H1 (cell line): Measurements from ENCODE around the gene RIMS1. TPM values are rescaled to one million over a fixed set of nuclear protein-coding genes. Genes with fewer than 3 reads are reported as not detected.

Experiments used
- CBX5 ChIP-seq: fragments of 300-800, 300-1000 bp; sonication (generic); IDR thresholded peaks from 2 replicates; pipeline ENCODE4 v1.7.1; 2016; ENCODE audit warnings: antibody characterized with exemption, low read length, low read depth
- CHD7 ChIP-seq: fragments of 300-600 bp; sonication (generic); IDR thresholded peaks from 2 replicates; pipeline ENCODE4 v1.7.1; 2012; ENCODE audit warnings: low read length, moderate library complexity, mild to moderate bottlenecking, inconsistent platforms; ENCODE audit not compliant: insufficient replicate concordance
- KDM5A ChIP-seq: fragments of 200-600 bp; IDR thresholded peaks from 2 replicates; pipeline ENCODE4 v1.7.1; 2012; ENCODE audit warnings: mild to moderate bottlenecking, low read length, inconsistent platforms, mixed read lengths
- RXRA ChIP-seq: IDR thresholded peaks from 2 replicates; pipeline ENCODE4 v1.6.1; 2011; ENCODE audit warnings: low read depth, mild to moderate bottlenecking, low read length, moderate library complexity; ENCODE audit not compliant: insufficient read depth
- SAP30 ChIP-seq: fragments of 300-600 bp; sonication (generic); IDR thresholded peaks from 2 replicates; pipeline ENCODE4 v1.7.1; 2012; ENCODE audit warnings: low read length, moderate library complexity, mild to moderate bottlenecking, inconsistent platforms; ENCODE audit not compliant: insufficient read depth, insufficient replicate concordance
- SUZ12 ChIP-seq: fragments of 200-600 bp; sonication (generic); IDR thresholded peaks from 2 replicates; pipeline ENCODE4 v1.6.1; 2012; ENCODE audit warnings: mild to moderate bottlenecking, inconsistent platforms, low read length, moderate library complexity, mixed read lengths
- polyA plus RNA-seq, 7 experiments: library from polyadenylated mRNA; depleted of rRNA in 3 of 7; stranded (reverse) in 5 of 7; unstranded in 2 of 7; fragments of >200 nt in 5 of 7; fragments of 200-250 nt in 2 of 7; gene quantifications; 1 replicate in 5 of 7; 2 replicates in 1 of 7; 4 replicates in 1 of 7; pipeline versions ENCODE4 v1.2.1 to v1.2.3, GENCODE V29; 2011 to 2013; ENCODE audit warnings: missing spikeins in 2 of 7, mixed read lengths in 2 of 7
- total RNA-seq: library from RNA; stranded (reverse); fragmentation: NEBNext Ultra II Directional; extraction: Animal tissue kit (Norgen Biotek cat#: 25700); gene quantifications from 2 replicates; pipeline ENCODE4 v1.2.1, GENCODE V29; 2021

The RIMS1 gene
- total and polyA plus RNA-seq, 2 of the 8 experiments (the other 6 are each of a cell fraction or from before 2014, with no cell fraction given): 0.63 to 2.3 TPM

- TF ChIP-seq SUZ12 (no peak), CBX5 (no peak), SAP30 (no peak), KDM5A (no peak), CHD7 (no peak), RXRA (no peak)
These were observed 533.6 kb downstream of the RIMS1 start (continued) for GRCh38 chr6:72419966-72420365.
